Right lobe of liver (tissue), 4 donors: ENCODE data around the gene PIGO.

ENCODE experiments used
- POLR2A ChIP-seq: fragments of 450-650 bp; IDR thresholded peaks from one replicate; pipeline ENCODE4 v1.6.1; 2017; ENCODE audit warnings: antibody characterized with exemption, mild to moderate bottlenecking
- TF ChIP-seq, protein P1 (sequence below), 4 donors: fragments of 200-600 bp in 3 of 4; fragments of 450-650 bp in 1 of 4; IDR thresholded peaks; one replicate each; pipeline versions ENCODE4 v1.5.1 to v1.8.0; 2016 to 2022; ENCODE audit warnings: antibody characterized with exemption in 4 of 4, mild to moderate bottlenecking in 2 of 4
- donor health status: DM: no; HTN: no; CAD: no.
- donor health status: DM: no; HTN: no; CAD: no.
- donor health status: DM: no; HTN: yes; CAD: no.

- TF ChIP-seq, protein P1, sequence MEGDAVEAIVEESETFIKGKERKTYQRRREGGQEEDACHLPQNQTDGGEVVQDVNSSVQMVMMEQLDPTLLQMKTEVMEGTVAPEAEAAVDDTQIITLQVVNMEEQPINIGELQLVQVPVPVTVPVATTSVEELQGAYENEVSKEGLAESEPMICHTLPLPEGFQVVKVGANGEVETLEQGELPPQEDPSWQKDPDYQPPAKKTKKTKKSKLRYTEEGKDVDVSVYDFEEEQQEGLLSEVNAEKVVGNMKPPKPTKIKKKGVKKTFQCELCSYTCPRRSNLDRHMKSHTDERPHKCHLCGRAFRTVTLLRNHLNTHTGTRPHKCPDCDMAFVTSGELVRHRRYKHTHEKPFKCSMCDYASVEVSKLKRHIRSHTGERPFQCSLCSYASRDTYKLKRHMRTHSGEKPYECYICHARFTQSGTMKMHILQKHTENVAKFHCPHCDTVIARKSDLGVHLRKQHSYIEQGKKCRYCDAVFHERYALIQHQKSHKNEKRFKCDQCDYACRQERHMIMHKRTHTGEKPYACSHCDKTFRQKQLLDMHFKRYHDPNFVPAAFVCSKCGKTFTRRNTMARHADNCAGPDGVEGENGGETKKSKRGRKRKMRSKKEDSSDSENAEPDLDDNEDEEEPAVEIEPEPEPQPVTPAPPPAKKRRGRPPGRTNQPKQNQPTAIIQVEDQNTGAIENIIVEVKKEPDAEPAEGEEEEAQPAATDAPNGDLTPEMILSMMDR (IDR thresholded peaks at IDR 0.05): no peak
- TF ChIP-seq POLR2A: no peak
Measured at GRCh38 chr9:35070823-35071813, 25.3 kb downstream of the PIGO start.
